HEK293 (cell line): ENCODE measurements around the gene KRTAP5-4.
"Not testable (repeated sequence)": the region's sequence is repeated elsewhere in the genome, so short reads cannot be mapped to it uniquely, and the experiment has no call there.

Experiments used
- CTCF ChIA-PET: fragments of 350-600 bp; formaldehyde crosslinking; extraction: SDS; loops from one replicate; lab custom pipeline; 2021; ENCODE audit warnings: antibody characterized with exemption; lab: Yijun Ruan, JAX
- POLR2A ChIA-PET: fragments of 300-600 bp; formaldehyde crosslinking; extraction: SDS; loops from one replicate; lab custom pipeline; 2020; ENCODE audit warnings: antibody characterized with exemption, inconsistent platforms; lab: Yijun Ruan, JAX
- H3K27ac ChIP-seq: fragments of 200-500 bp; sonication (Bioruptor generic); 2 replicates; pipeline ENCODE4 v1.5.1; 2014; ENCODE audit warnings: low read depth, low read length, control low read depth, inconsistent platforms; ENCODE audit errors: extremely low read depth
- H3K36me3 ChIP-seq, 2 experiments: fragments of 200-500 bp in 1 of 2; sonication (Bioruptor generic) in 1 of 2; 1 replicate in 1 of 2; 2 replicates in 1 of 2; pipeline ENCODE4 v1.5.1; 2014 to 2017; ENCODE audit warnings: inconsistent platforms in 2 of 2, low read length in 2 of 2; ENCODE audit not compliant: control insufficient read depth in 2 of 2, insufficient read depth in 1 of 2
- H3K4me1 ChIP-seq: fragments of 200-500 bp; sonication (Bioruptor generic); 2 replicates; pipeline ENCODE4 v1.5.1; 2014; ENCODE audit warnings: mild to moderate bottlenecking, low read length, inconsistent platforms; ENCODE audit not compliant: control insufficient read depth, insufficient read depth
- H3K4me3 ChIP-seq: 2 replicates; pipeline ENCODE4 v1.5.1; 2011; ENCODE audit warnings: low read depth, mild to moderate bottlenecking, control low read depth, low read length, moderate library complexity
- H3K9me3 ChIP-seq: fragments of 200-500 bp; sonication (Bioruptor generic); 2 replicates; pipeline ENCODE4 v1.5.1; 2014; ENCODE audit warnings: low read depth, low read length, inconsistent platforms; ENCODE audit not compliant: control insufficient read depth, insufficient read depth
- GLI2 ChIP-seq: fragments of 450-650 bp; formaldehyde crosslinking; IDR thresholded peaks from 2 replicates; pipeline ENCODE4; 2017; ENCODE audit warnings: missing biosample characterization, missing genetic modification characterization, low read depth, borderline replicate concordance
- GLIS1 ChIP-seq: fragments of 450-650 bp; formaldehyde crosslinking; IDR thresholded peaks from 2 replicates; pipeline ENCODE4 v1.5.1; 2016; ENCODE audit warnings: missing biosample characterization, missing genetic modification characterization
- KLF7 ChIP-seq: fragments of 450-650 bp; formaldehyde crosslinking; IDR thresholded peaks from 2 replicates; pipeline ENCODE4 v1.5.1; 2016; ENCODE audit warnings: missing biosample characterization, missing genetic modification characterization, borderline replicate concordance
- RBAK ChIP-seq: fragments of 450-650 bp; formaldehyde crosslinking; IDR thresholded peaks from 2 replicates; pipeline ENCODE4 v1.5.1; 2016; ENCODE audit warnings: missing biosample characterization, missing genetic modification characterization
- REST ChIP-seq: fragments of 450-650 bp; formaldehyde crosslinking; IDR thresholded peaks from 2 replicates; pipeline ENCODE4 v1.5.1; 2016; ENCODE audit warnings: missing biosample characterization, missing genetic modification characterization
- ZBTB8A ChIP-seq: fragments of 450-650 bp; formaldehyde crosslinking; IDR thresholded peaks from 2 replicates; pipeline ENCODE4 v1.5.1; 2016; ENCODE audit warnings: missing biosample characterization, missing genetic modification characterization
- ZNF121 ChIP-seq: fragments of 450-650 bp; formaldehyde crosslinking; IDR thresholded peaks from 2 replicates; pipeline ENCODE4 v1.5.1; 2016; ENCODE audit warnings: missing biosample characterization, missing genetic modification characterization
- ZNF138 ChIP-seq: fragments of 450-650 bp; formaldehyde crosslinking; IDR thresholded peaks from 2 replicates; pipeline ENCODE4 v1.5.1; 2016; ENCODE audit warnings: missing biosample characterization, missing genetic modification characterization, borderline replicate concordance
- ZNF140 ChIP-seq: fragments of 450-650 bp; formaldehyde crosslinking; IDR thresholded peaks from 2 replicates; pipeline ENCODE4 v1.5.1; 2016; ENCODE audit warnings: missing biosample characterization, missing genetic modification characterization
- ZNF202 ChIP-seq: fragments of 450-650 bp; formaldehyde crosslinking; IDR thresholded peaks from 2 replicates; pipeline ENCODE4 v1.5.1; 2016; ENCODE audit warnings: missing biosample characterization, missing genetic modification characterization, borderline replicate concordance
- ZNF223 ChIP-seq: fragments of 450-650 bp; formaldehyde crosslinking; IDR thresholded peaks from 2 replicates; pipeline ENCODE4 v1.5.1; 2016; ENCODE audit warnings: missing biosample characterization, missing genetic modification characterization
- ZNF266 ChIP-seq: fragments of 450-650 bp; formaldehyde crosslinking; IDR thresholded peaks from 2 replicates; pipeline ENCODE4 v1.5.1; 2016; ENCODE audit warnings: missing biosample characterization, missing genetic modification characterization, low read depth
- ZNF341 ChIP-seq: fragments of 450-650 bp; formaldehyde crosslinking; IDR thresholded peaks from 2 replicates; pipeline ENCODE4; 2016; ENCODE audit warnings: low read depth, missing biosample characterization, missing genetic modification characterization
- ZNF354C ChIP-seq: fragments of 450-650 bp; formaldehyde crosslinking; IDR thresholded peaks from 2 replicates; pipeline ENCODE4 v1.5.1; 2016; ENCODE audit warnings: missing biosample characterization, missing genetic modification characterization, low read depth, borderline replicate concordance
- ZNF394 ChIP-seq: fragments of 450-650 bp; formaldehyde crosslinking; IDR thresholded peaks from 2 replicates; pipeline ENCODE4 v1.5.1; 2016; ENCODE audit warnings: missing biosample characterization, missing genetic modification characterization, mild to moderate bottlenecking, moderate library complexity, borderline replicate concordance
- ZNF404 ChIP-seq: fragments of 450-650 bp; formaldehyde crosslinking; IDR thresholded peaks from 2 replicates; pipeline ENCODE4 v1.5.1; 2017; ENCODE audit warnings: missing biosample characterization, missing genetic modification characterization
- ZNF433 ChIP-seq: fragments of 450-650 bp; formaldehyde crosslinking; IDR thresholded peaks from 2 replicates; pipeline ENCODE4 v1.5.1; 2016; ENCODE audit warnings: missing biosample characterization, missing genetic modification characterization, low read depth
- ZNF510 ChIP-seq: fragments of 450-650 bp; formaldehyde crosslinking; IDR thresholded peaks from 2 replicates; pipeline ENCODE4 v1.5.1; 2018; ENCODE audit warnings: mild to moderate bottlenecking, missing genetic modification characterization, missing biosample characterization; ENCODE audit not compliant: insufficient replicate concordance
- ZNF555 ChIP-seq: fragments of 450-650 bp; formaldehyde crosslinking; conservative IDR thresholded peaks from 2 replicates; pipeline ENCODE4 v1.5.1; 2017; ENCODE audit warnings: missing biosample characterization, mild to moderate bottlenecking, missing genetic modification characterization, inconsistent platforms
- ZNF558 ChIP-seq: fragments of 450-650 bp; formaldehyde crosslinking; IDR thresholded peaks from 2 replicates; pipeline ENCODE4 v1.5.1; 2016; ENCODE audit warnings: missing biosample characterization, missing genetic modification characterization
- ZNF560 ChIP-seq: fragments of 450-650 bp; formaldehyde crosslinking; IDR thresholded peaks from 2 replicates; pipeline ENCODE4 v1.5.1; 2017; ENCODE audit warnings: missing biosample characterization, missing genetic modification characterization, borderline replicate concordance
- ZNF623 ChIP-seq: fragments of 450-650 bp; formaldehyde crosslinking; IDR thresholded peaks from 2 replicates; pipeline ENCODE4 v1.5.1; 2016; ENCODE audit warnings: missing biosample characterization, missing genetic modification characterization
- ZNF629 ChIP-seq: fragments of 450-650 bp; formaldehyde crosslinking; IDR thresholded peaks from 2 replicates; pipeline ENCODE4 v1.5.1; 2017; ENCODE audit warnings: missing biosample characterization, missing genetic modification characterization
- ZNF639 ChIP-seq: fragments of 450-650 bp; formaldehyde crosslinking; IDR thresholded peaks from 2 replicates; pipeline ENCODE4 v1.5.1; 2016; ENCODE audit warnings: missing biosample characterization, missing genetic modification characterization
- ZNF664 ChIP-seq: fragments of 450-650 bp; formaldehyde crosslinking; IDR thresholded peaks from 2 replicates; pipeline ENCODE4 v1.5.1; 2016; ENCODE audit warnings: missing biosample characterization, missing genetic modification characterization

Gene KRTAP5-4

GRCh38 chr11:1584661-1585370 lies 37.1 kb downstream of the KRTAP5-4 start, which contains the start of gene KRTAP5-1:
Gene KRTAP5-1 (minus strand): TSS chr11:1585283. CDS start chr11:1585249, 34 bp downstream.
- peak; percentile 59 for TF ChIP-seq GLIS1 (tag by site-specific recombination)
- CTCF ChIA-PET = interaction anchor here (0.7 kb wide), 1 partner anchor 50 kb away, joined by 3 read pairs; no protein-coding TSS in a partner anchor
- POLR2A ChIA-PET = not testable (repeated sequence)

GRCh38 chr11:1582909-1583308 lies 39.0 kb downstream of the KRTAP5-4 start:
- H3K27ac ChIP-seq, H3K9me3 ChIP-seq, H3K36me3 ChIP-seq, H3K4me1 ChIP-seq, H3K4me3 ChIP-seq, POLR2A ChIA-PET: not testable (repeated sequence)
- CTCF ChIA-PET = interaction anchor here (0.8 to 1.5 kb wide), 2 partner anchors 8 to 36 kb away, joined by 4 to 9 read pairs; no protein-coding TSS in a partner anchor
- peak; percentile 69; the same call in 1 of the 2 replicates for TF ChIP-seq ZNF639 (tag by site-specific recombination)
- TF ChIP-seq REST (tag by site-specific recombination) = peak; percentile 72
- peak; percentile 75 for TF ChIP-seq ZNF433
- 0 out of 2 replicates have a peak, but pooled peaks have one; percentile 33 for TF ChIP-seq ZNF354C (tag by site-specific recombination)
- TF ChIP-seq ZNF266 = peak; percentile 80
- peak; percentile 53; the same call in 1 of the 2 replicates for TF ChIP-seq ZNF140
- peak; percentile 83 for TF ChIP-seq ZNF555 (tag by site-specific recombination)
- TF ChIP-seq GLI2 (tag by site-specific recombination) = peak; percentile 34; the same call in 1 of the 2 replicates
- TF ChIP-seq ZNF664 (tag by site-specific recombination) = peak; percentile 81
- TF ChIP-seq ZNF121 (tag by site-specific recombination) = 0 out of 2 replicates have a peak, but pooled peaks have one; percentile 39
- peak; percentile 69 for TF ChIP-seq ZNF510 (tag by site-specific recombination)
- TF ChIP-seq ZBTB8A (tag by site-specific recombination) = peak; percentile 79
- TF ChIP-seq ZNF202 (tag by site-specific recombination) = 0 out of 2 replicates have a peak, but pooled peaks have one; percentile 66
- TF ChIP-seq ZNF394 = peak; percentile 96
- TF ChIP-seq ZNF404 (tag by site-specific recombination) = peak; percentile 50; the same call in 1 of the 2 replicates
- peak; percentile 63; the same call in 1 of the 2 replicates for TF ChIP-seq RBAK (tag by site-specific recombination)
- peak; percentile 85; the same call in 1 of the 2 replicates for TF ChIP-seq ZNF560 (tag by site-specific recombination)
- peak; percentile 84 for TF ChIP-seq ZNF623 (tag by site-specific recombination)
- TF ChIP-seq ZNF629 = peak; percentile 49; the same call in 1 of the 2 replicates
- 0 out of 2 replicates have a peak, but pooled peaks have one; percentile 16 for TF ChIP-seq ZNF341 (tag by site-specific recombination)
- peak; percentile 58; the same call in 1 of the 2 replicates for TF ChIP-seq KLF7 (tag by site-specific recombination)
- TF ChIP-seq ZNF138 (tag by site-specific recombination) = 0 out of 2 replicates have a peak, but pooled peaks have one; percentile 17
- TF ChIP-seq ZNF558 (tag by site-specific recombination) = peak; percentile 86
- TF ChIP-seq ZNF223 (tag by site-specific recombination) = 0 out of 2 replicates have a peak, but pooled peaks have one; percentile 44

More at GRCh38 chr11:1584661-1585370, 37.1 kb downstream of the KRTAP5-4 start, which contains the start of gene KRTAP5-1:
- H3K36me3 ChIP-seq, H3K4me1 ChIP-seq, H3K27ac ChIP-seq, H3K9me3 ChIP-seq, H3K4me3 ChIP-seq: not testable (repeated sequence)
